Measurements from ENCODE around the gene SPACA4. TPM values are rescaled to one million over a fixed set of nuclear protein-coding genes. Genes with fewer than 3 reads are reported as not detected.
A peak's percentile ranks its signal among the peaks of the same experiment; 100 is the strongest.

Gene SPACA4
- total and polyA plus RNA-seq, 9 of the 15 experiments (the other 6 are each of a cell fraction or from before 2014, with no cell fraction given) = not detected

GRCh38 chr19:48561412-48561811, 45.1 kb upstream of the SPACA4 start:
- WGBS (ENCODE audit: insufficient coverage, low coverage, missing lambda C conversion rate) = 93% methylated on average over 11 of the region's 11 CpGs
- Histone ChIP-seq H3K36me3 (ENCODE audit: control insufficient read depth, insufficient read depth, low read length) (no peaks in the 10 kb centered on the region), H3K79me2 (ENCODE audit: control insufficient read depth, insufficient read depth, low read length) (no peaks in the 10 kb centered on the region), H4K20me1 (replicated peaks; ENCODE audit: control insufficient read depth, insufficient read depth, low read length) (no peaks in the 10 kb centered on the region), H3K27me3 (ENCODE audit: control insufficient read depth in 2 of 2, insufficient read depth in 2 of 2, low read length in 2 of 2) (no peaks in the 10 kb centered on the region), H3K4me2 (ENCODE audit: insufficient read depth, low read length) (no peak overlapping the region), H3K4me1 (replicated peaks in 1 of 2; ENCODE audit: control insufficient read depth in 2 of 2, insufficient read depth in 2 of 2, low read length in 2 of 2) (peaks cover 10 to 16% of the 10 kb centered on the region in 2 experiments; a peak in 4 of 5 replicates), H2AFZ (ENCODE audit: low read depth, low read length) (no peak overlapping the region), H3K9me1 (ENCODE audit: control insufficient read depth, insufficient read depth, low read length) (no peaks in the 10 kb centered on the region), H3K9ac (ENCODE audit: insufficient read depth in 1 of 2, low read depth in 2 of 2, low read length in 2 of 2) (no peak overlapping the region), H3K9me3 (replicated peaks; ENCODE audit: control insufficient read depth, insufficient read depth, low read depth, low read length) (no peaks in the 10 kb centered on the region), H3K27ac (ENCODE audit: extremely low read depth, low read depth, low read length) (no peak overlapping the region), H3K4me3 (no peak overlapping the region)
- ATAC-seq = no peak
- in situ Hi-C loops (cut with MboI) (no loop called here), intact Hi-C loops (cut with micrococcal nuclease) (no loop called here)
- ChIA-PET CTCF (ENCODE audit: low intra/inter-chr PET ratio) (no interaction called here), POLR2A (interaction anchor here (1.0 kb wide), 1 partner anchor 162 kb away, joined by 3 read pairs; no protein-coding TSS in a partner anchor)
- TF ChIP-seq DMBX1 (CRISPR knock-in tag; IDR thresholded peaks at IDR 0.05; ENCODE audit: borderline replicate concordance) (no peak), PHB (CRISPR knock-in tag; IDR thresholded peaks at IDR 0.05) (no peak), ZNF316 (IDR thresholded peaks at IDR 0.05) (no peak), SAP30 (IDR thresholded peaks at IDR 0.05; ENCODE audit: borderline replicate concordance, insufficient read depth, low read depth, low read length, poor library complexity, severe bottlenecking) (no peak), SMARCE1 (IDR thresholded peaks at IDR 0.05) (no peak), MLLT1 (IDR thresholded peaks at IDR 0.05) (peak in 1 of 2 experiments; percentile 65; a peak in 2 of 4 replicates), TAF7 (tag; IDR thresholded peaks at IDR 0.05) (no peak), ZNF347 (CRISPR knock-in tag; IDR thresholded peaks at IDR 0.05; ENCODE audit: low read depth) (no peak), BRF1 (IDR thresholded peaks at IDR 0.05; ENCODE audit: borderline replicate concordance, extremely low read depth, insufficient read length) (no peak)
- BruUV-seq (replicated peaks) = no TSS peak
- no peak for FAIRE-seq
- no peak for DNase-seq (ENCODE audit: extremely low read depth in 1 of 4, low spot score in 3 of 4)
